K562 (cell line): ENCODE measurements around the gene FBXO48. TPM values are rescaled to one million over a fixed set of nuclear protein-coding genes. Genes with fewer than 3 reads are reported as not detected.

Experiments
- ATAC-seq: fragments of 200-7000 bp; cut with Tn5 transposase; 3 replicates; pipeline ENCODE4 v1.9.1; 2020; ENCODE audit warnings: moderate library complexity
- BruUV-seq: library from RNA; stranded (reverse); fragments of 400-500 nt; replicated peaks from 2 replicates; lab custom pipeline; 2021; lab: Mats Ljungman, UMichigan
- CTCF ChIA-PET: fragments of 300-600 bp; formaldehyde crosslinking; extraction: SDS; loops from one replicate; lab custom pipeline; 2021; ENCODE audit warnings: low intra/inter-chr PET ratio; lab: Yijun Ruan, JAX
- POLR2A ChIA-PET: fragments of 300-600, 350-650 bp; sonication (Branson Sonifier 250); formaldehyde crosslinking; extraction: SDS; loops from one replicate; lab custom pipeline; 2021; ENCODE audit warnings: antibody characterized with exemption, inconsistent platforms; lab: Yijun Ruan, JAX
- DNase-seq, 4 experiments: peaks; one replicate each; pipeline versions ENCODE4 v3.0.0 to v3.0.0-alpha.2; 2011 to 2018; ENCODE audit warnings: low spot score in 3 of 4, mixed read lengths in 3 of 4; ENCODE audit errors: extremely low read depth in 1 of 4
- FAIRE-seq: peaks from 2 replicates; lab custom pipeline; 2011; peaks lifted over from hg19 to GRCh38; lab: Jason Lieb, UNC
- H2AFZ ChIP-seq: 2 replicates; pipeline ENCODE4 v1.6.0; 2011; ENCODE audit warnings: low read depth, low read length, control low read depth, inconsistent platforms
- H3K27ac ChIP-seq: fragments of 200-600 bp; 3 replicates; pipeline ENCODE4 v1.8.0; 2011; ENCODE audit warnings: low read depth, mild to moderate bottlenecking, control low read depth, inconsistent platforms, low read length, moderate library complexity, mixed read lengths; ENCODE audit errors: extremely low read depth
- H3K27me3 ChIP-seq, 2 experiments: fragments of 300-600 bp in 1 of 2; 2 replicates in 1 of 2; 3 replicates in 1 of 2; pipeline versions ENCODE4 v1.6.0 to v1.8.0; 2011; ENCODE audit warnings: inconsistent platforms in 2 of 2, low read length in 2 of 2, mild to moderate bottlenecking in 1 of 2, mixed read lengths in 1 of 2, moderate library complexity in 1 of 2; ENCODE audit not compliant: control insufficient read depth in 2 of 2, insufficient read depth in 2 of 2
- H3K36me3 ChIP-seq: fragments of 300-600 bp; 3 replicates; pipeline ENCODE4 v1.8.0; 2011; ENCODE audit warnings: mild to moderate bottlenecking, low read length, inconsistent platforms; ENCODE audit not compliant: control insufficient read depth, insufficient read depth
- H3K4me1 ChIP-seq, 2 experiments: fragments of 200-600 bp in 1 of 2; replicated peaks in 1 of 2; 2 replicates in 1 of 2; 3 replicates in 1 of 2; pipeline versions ENCODE4 v1.5.1 to v1.8.0; 2011; ENCODE audit warnings: inconsistent platforms in 2 of 2, low read length in 2 of 2, mild to moderate bottlenecking in 1 of 2, mixed read lengths in 1 of 2, moderate library complexity in 1 of 2; ENCODE audit not compliant: control insufficient read depth in 2 of 2, insufficient read depth in 2 of 2
- H3K4me2 ChIP-seq: 2 replicates; pipeline ENCODE4 v1.6.1; 2011; ENCODE audit warnings: low read length, control low read depth, inconsistent platforms, mixed read lengths; ENCODE audit not compliant: insufficient read depth
- H3K4me3 ChIP-seq: fragments of 200-600 bp; sonication (generic), shearing (Covaris generic); 2 replicates; pipeline ENCODE4 v1.5.1; 2016; ENCODE audit warnings: control low read depth, inconsistent platforms
- H3K79me2 ChIP-seq: fragments of 200-600 bp; 3 replicates; pipeline ENCODE4 v1.8.0; 2011; ENCODE audit warnings: low read length, inconsistent platforms; ENCODE audit not compliant: control insufficient read depth, insufficient read depth
- H3K9ac ChIP-seq, 2 experiments: 2 replicates each; pipeline versions ENCODE4 v1.6.0 to v1.6.1; 2011; ENCODE audit warnings: low read depth in 2 of 2, low read length in 2 of 2, control low read depth in 1 of 2, inconsistent platforms in 1 of 2, mild to moderate bottlenecking in 1 of 2, mixed read lengths in 1 of 2; ENCODE audit not compliant: insufficient read depth in 1 of 2
- H3K9me1 ChIP-seq: one replicate; pipeline ENCODE4 v1.6.0; 2011; ENCODE audit warnings: inconsistent platforms, mild to moderate bottlenecking, low read length, moderate library complexity; ENCODE audit not compliant: control insufficient read depth, insufficient read depth
- H3K9me3 ChIP-seq: replicated peaks from 2 replicates; pipeline ENCODE4 v1.5.1; 2011; ENCODE audit warnings: low read depth, low read length, inconsistent platforms; ENCODE audit not compliant: control insufficient read depth, insufficient read depth
- H4K20me1 ChIP-seq: replicated peaks from 2 replicates; pipeline ENCODE4 v1.6.1; 2011; ENCODE audit warnings: low read length, inconsistent platforms, mixed read lengths; ENCODE audit not compliant: control insufficient read depth, insufficient read depth
- BRCA1 ChIP-seq, 2 experiments: fragments of 450-650 bp in 1 of 2; sonication (generic) in 1 of 2; formaldehyde crosslinking in 1 of 2; IDR thresholded peaks; 2 replicates each; pipeline versions ENCODE4 v1.5.0 to v1.6.1; 2017 to 2020; ENCODE audit warnings: mild to moderate bottlenecking in 1 of 2, missing genetic modification reagents in 1 of 2
- EWSR1 ChIP-seq: fragments of 450-650 bp; IDR thresholded peaks from 2 replicates; pipeline ENCODE4 v1.6.1; 2018; ENCODE audit warnings: borderline replicate concordance, mild to moderate bottlenecking, low read depth, moderate library complexity; ENCODE audit not compliant: partially characterized antibody
- HNRNPH1 ChIP-seq: fragments of 200-400 bp; formaldehyde crosslinking; optimal IDR thresholded peaks from 2 replicates; pipeline ENCODE3; 2017; ENCODE audit warnings: low read depth, mild to moderate bottlenecking, low read length, moderate library complexity
- MED1 ChIP-seq: sonication (generic); formaldehyde crosslinking; IDR thresholded peaks from 2 replicates; pipeline ENCODE4 v1.8.1; 2023; ENCODE audit warnings: missing genetic modification reagents, borderline replicate concordance
- ZNF165 ChIP-seq: fragments of 250-450 bp; sonication (Bioruptor Pico); IDR thresholded peaks from 2 replicates; pipeline ENCODE4 v1.4.0; 2020; ENCODE audit warnings: borderline replicate concordance
- WGBS: fragments of 100-300 bp; shearing (Covaris generic); methylation state at CpG from one replicate; pipeline ENCODE4 v1.1.6; 2016; ENCODE audit warnings: low coverage, mixed read lengths; ENCODE audit not compliant: insufficient coverage; ENCODE audit errors: missing lambda C conversion rate; 5-methylcytosine and 5-hydroxymethylcytosine counted together
- in situ Hi-C: fragments of 300-500 bp; cut with MboI; formaldehyde crosslinking; loops from 4 replicates; pipeline ENCODE4 v1.15.0; 2018; ENCODE audit warnings: inconsistent platforms, mixed read lengths
- intact Hi-C: fragments of 100-400 bp; cut with micrococcal nuclease; formaldehyde crosslinking; loops from 2 replicates; pipeline ENCODE4 v1.14.2; 2022
- polyA plus RNA-seq, 8 experiments: library from polyadenylated mRNA; depleted of rRNA in 4 of 8; stranded (reverse) in 5 of 8; unstranded in 3 of 8; fragments of >200 nt; fragmentation: Nextera tagmentation in 2 of 8; fragmentation: Illumina TruSeq in 1 of 8; extraction: Ambion mirVana in 2 of 8; extraction: Trizol in 1 of 8; gene quantifications; 2 replicates each; pipeline versions ENCODE4 v1.2.1 to v1.2.3, GENCODE V29; 2011 to 2014; ENCODE audit warnings: inconsistent platforms in 1 of 8, missing spikeins in 1 of 8
- total RNA-seq, 7 experiments: library from RNA; depleted of rRNA in 6 of 7; stranded (reverse); fragments of >200 nt in 6 of 7; fragmentation: Illumina TruSeq in 2 of 7; extraction: Trizol in 2 of 7; gene quantifications; 2 replicates each; pipeline versions ENCODE4 v1.2.1 to v1.2.3, GENCODE V29; 2011 to 2021; ENCODE audit warnings: low replicate concordance in 1 of 7
- TF ChIP-seq, protein P1 (sequence below): IDR thresholded peaks from 3 replicates; pipeline ENCODE4 v1.6.1; 2011; ENCODE audit warnings: borderline replicate concordance, mild to moderate bottlenecking; ENCODE audit not compliant: insufficient read length, insufficient read depth
- TF ChIP-seq, protein P2 (sequence below): fragments of 450-650 bp; IDR thresholded peaks from 2 replicates; pipeline ENCODE4 v1.7.0; 2016; ENCODE audit warnings: borderline replicate concordance
- TF ChIP-seq, protein P3 (sequence below): IDR thresholded peaks from 2 replicates; pipeline ENCODE4 v1.6.1; 2014; ENCODE audit warnings: antibody characterized with exemption
- TF ChIP-seq, protein P4 (sequence below): fragments of 250-450 bp; sonication (Bioruptor Pico); IDR thresholded peaks from 2 replicates; pipeline ENCODE4 v1.8.0; 2021; ENCODE audit warnings: borderline replicate concordance, mild to moderate bottlenecking, moderate library complexity; ENCODE audit not compliant: poor library complexity, severe bottlenecking
- TF ChIP-seq, protein P5 (sequence below): fragments of 450-650 bp; formaldehyde crosslinking; IDR thresholded peaks from 2 replicates; pipeline ENCODE4 v1.4.0; 2020; ENCODE audit warnings: mild to moderate bottlenecking, mixed read lengths

FBXO48 gene
- total and polyA plus RNA-seq, 9 of the 15 experiments (the other 6 are each of a cell fraction or from before 2014, with no cell fraction given) = 0.36 to 1.8 (median 0.73) TPM

DNA sequence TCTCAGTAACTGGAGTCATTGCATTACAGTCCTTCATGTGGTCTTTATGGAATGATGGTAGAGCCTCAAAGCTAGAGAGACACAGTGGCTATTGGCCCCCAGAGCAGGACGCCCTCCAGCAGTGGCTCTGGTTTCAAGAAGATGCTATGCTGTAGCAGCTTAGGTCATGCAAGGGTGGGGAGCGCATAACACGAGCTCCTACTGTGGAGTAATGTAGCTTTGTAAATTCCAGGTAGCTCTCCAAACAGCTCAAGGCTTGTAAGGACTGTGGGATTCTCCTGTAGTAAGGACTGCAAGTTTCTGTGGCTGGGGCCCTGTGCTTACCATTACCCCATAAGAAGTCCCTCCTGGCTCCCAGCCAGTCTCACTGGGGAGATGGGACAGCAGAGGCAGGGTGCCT, 15.9 kb upstream of the FBXO48 start (continued):
- TF ChIP-seq, protein P1, sequence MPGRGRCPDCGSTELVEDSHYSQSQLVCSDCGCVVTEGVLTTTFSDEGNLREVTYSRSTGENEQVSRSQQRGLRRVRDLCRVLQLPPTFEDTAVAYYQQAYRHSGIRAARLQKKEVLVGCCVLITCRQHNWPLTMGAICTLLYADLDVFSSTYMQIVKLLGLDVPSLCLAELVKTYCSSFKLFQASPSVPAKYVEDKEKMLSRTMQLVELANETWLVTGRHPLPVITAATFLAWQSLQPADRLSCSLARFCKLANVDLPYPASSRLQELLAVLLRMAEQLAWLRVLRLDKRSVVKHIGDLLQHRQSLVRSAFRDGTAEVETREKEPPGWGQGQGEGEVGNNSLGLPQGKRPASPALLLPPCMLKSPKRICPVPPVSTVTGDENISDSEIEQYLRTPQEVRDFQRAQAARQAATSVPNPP = no peak
- TF ChIP-seq EWSR1 = no peak

DNA sequence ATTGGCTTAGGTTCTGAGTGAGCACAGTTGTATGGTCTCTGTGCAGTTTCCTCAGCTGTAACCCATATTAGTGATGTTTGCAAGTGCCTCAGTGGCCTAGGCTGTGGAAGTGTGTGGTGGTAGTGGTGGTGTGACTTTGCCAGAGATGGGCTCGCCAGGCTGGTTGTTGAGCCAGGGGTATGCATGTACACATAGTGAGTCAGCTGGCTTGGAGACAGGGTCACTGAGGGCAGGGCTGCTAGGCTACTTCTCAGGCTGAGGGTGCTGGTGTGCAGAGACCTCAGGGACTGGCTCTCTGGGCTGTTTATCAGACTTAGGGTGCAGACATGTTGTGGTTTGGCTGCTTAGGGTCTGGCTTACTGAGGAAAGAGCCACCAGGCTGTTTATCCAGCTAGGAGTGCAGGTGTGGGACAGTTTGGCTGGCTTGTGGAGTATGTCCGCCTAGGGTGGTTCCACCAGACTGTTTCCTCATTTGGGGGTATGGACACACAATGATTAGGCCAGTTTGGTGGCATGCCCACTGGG, 15.3 kb upstream of the FBXO48 start:
- no peak overlapping the region for H3K27ac ChIP-seq
- H3K9me3 ChIP-seq = no peaks in the 10 kb centered on the region
- H3K79me2 ChIP-seq = no peaks in the 10 kb centered on the region
- peaks cover 0 to 3% of the 10 kb centered on the region in 2 experiments; a peak in 3 of 5 replicates for H3K4me1 ChIP-seq
- BruUV-seq = no TSS peak
- no peaks in the 10 kb centered on the region for H3K27me3 ChIP-seq
- FAIRE-seq (no peak), ATAC-seq (no peak), DNase-seq (no peak)
- no peak overlapping the region for H3K4me3 ChIP-seq
- no peak overlapping the region for H3K4me2 ChIP-seq
- no peak overlapping the region for H3K9ac ChIP-seq
- no peaks in the 10 kb centered on the region for H3K36me3 ChIP-seq
- intact Hi-C loops = no loop called here
- no peaks in the 10 kb centered on the region for H3K9me1 ChIP-seq
- no peaks in the 10 kb centered on the region for H4K20me1 ChIP-seq
- in situ Hi-C loops = loop anchor here (10.0 to 25.0 kb wide), 2 partner anchors 155 to 222 kb away; partner anchors contain the start of gene PROKR1
- ChIA-PET POLR2A (interaction anchor here (0.7 kb wide), 1 partner anchor 954 kb away, joined by 3 read pairs; no protein-coding TSS in a partner anchor), CTCF (interaction anchor here (0.5 kb wide), 1 partner anchor 162 kb away, joined by 3 read pairs; no protein-coding TSS in a partner anchor)
- WGBS = 53% methylated on average over 2 of the region's 2 CpGs
- H2AFZ ChIP-seq = no peak overlapping the region
- no peak for TF ChIP-seq ZNF165
- TF ChIP-seq HNRNPH1 = no peak
- TF ChIP-seq BRCA1 (IDR thresholded peaks at IDR 0.05) = no peak
- TF ChIP-seq BRCA1 (CRISPR knock-in tag; IDR thresholded peaks at IDR 0.05) = no peak
- TF ChIP-seq, protein P2, sequence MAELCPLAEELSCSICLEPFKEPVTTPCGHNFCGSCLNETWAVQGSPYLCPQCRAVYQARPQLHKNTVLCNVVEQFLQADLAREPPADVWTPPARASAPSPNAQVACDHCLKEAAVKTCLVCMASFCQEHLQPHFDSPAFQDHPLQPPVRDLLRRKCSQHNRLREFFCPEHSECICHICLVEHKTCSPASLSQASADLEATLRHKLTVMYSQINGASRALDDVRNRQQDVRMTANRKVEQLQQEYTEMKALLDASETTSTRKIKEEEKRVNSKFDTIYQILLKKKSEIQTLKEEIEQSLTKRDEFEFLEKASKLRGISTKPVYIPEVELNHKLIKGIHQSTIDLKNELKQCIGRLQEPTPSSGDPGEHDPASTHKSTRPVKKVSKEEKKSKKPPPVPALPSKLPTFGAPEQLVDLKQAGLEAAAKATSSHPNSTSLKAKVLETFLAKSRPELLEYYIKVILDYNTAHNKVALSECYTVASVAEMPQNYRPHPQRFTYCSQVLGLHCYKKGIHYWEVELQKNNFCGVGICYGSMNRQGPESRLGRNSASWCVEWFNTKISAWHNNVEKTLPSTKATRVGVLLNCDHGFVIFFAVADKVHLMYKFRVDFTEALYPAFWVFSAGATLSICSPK = no peak
- TF ChIP-seq, protein P3, sequence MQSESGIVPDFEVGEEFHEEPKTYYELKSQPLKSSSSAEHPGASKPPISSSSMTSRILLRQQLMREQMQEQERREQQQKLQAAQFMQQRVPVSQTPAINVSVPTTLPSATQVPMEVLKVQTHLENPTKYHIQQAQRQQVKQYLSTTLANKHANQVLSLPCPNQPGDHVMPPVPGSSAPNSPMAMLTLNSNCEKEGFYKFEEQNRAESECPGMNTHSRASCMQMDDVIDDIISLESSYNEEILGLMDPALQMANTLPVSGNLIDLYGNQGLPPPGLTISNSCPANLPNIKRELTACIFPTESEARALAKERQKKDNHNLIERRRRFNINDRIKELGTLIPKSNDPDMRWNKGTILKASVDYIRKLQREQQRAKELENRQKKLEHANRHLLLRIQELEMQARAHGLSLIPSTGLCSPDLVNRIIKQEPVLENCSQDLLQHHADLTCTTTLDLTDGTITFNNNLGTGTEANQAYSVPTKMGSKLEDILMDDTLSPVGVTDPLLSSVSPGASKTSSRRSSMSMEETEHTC = no peak
- TF ChIP-seq, protein P4, sequence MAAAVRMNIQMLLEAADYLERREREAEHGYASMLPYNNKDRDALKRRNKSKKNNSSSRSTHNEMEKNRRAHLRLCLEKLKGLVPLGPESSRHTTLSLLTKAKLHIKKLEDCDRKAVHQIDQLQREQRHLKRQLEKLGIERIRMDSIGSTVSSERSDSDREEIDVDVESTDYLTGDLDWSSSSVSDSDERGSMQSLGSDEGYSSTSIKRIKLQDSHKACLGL (CRISPR knock-in tag) = no peak
- TF ChIP-seq MED1 (CRISPR knock-in tag) = no peak
- TF ChIP-seq, protein P5, sequence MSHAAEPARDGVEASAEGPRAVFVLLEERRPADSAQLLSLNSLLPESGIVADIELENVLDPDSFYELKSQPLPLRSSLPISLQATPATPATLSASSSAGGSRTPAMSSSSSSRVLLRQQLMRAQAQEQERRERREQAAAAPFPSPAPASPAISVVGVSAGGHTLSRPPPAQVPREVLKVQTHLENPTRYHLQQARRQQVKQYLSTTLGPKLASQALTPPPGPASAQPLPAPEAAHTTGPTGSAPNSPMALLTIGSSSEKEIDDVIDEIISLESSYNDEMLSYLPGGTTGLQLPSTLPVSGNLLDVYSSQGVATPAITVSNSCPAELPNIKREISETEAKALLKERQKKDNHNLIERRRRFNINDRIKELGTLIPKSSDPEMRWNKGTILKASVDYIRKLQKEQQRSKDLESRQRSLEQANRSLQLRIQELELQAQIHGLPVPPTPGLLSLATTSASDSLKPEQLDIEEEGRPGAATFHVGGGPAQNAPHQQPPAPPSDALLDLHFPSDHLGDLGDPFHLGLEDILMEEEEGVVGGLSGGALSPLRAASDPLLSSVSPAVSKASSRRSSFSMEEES = no peak
